ENCODE data around the gene GREB1L.
A peak's percentile ranks its signal among the peaks of the same experiment; 100 is the strongest.

GREB1L gene

GRCh38 chr18:21241301-21242048 lies 557 bp upstream of the GREB1L start:
- Histone ChIP-seq H3K27me3 (replicated peaks; ENCODE audit: insufficient read depth, low read length) (no peaks in the 10 kb centered on the region), H3K9me2 (replicated peaks; ENCODE audit: insufficient read depth, low read length) (no peaks in the 10 kb centered on the region), H2AFZ (ENCODE audit: low read length) (peak overlapping the region; percentile 55; the same call in 1 of the 2 replicates), H3K9me3 (replicated peaks; ENCODE audit: insufficient read depth, low read length) (no peaks in the 10 kb centered on the region), H3K79me2 (ENCODE audit: low read length) (no peaks in the 10 kb centered on the region), H3K4me1 (ENCODE audit: low read length) (no peaks in the 10 kb centered on the region), H3K9ac (ENCODE audit: low read length) (no peak overlapping the region), H3K4me2 (ENCODE audit: low read depth, low read length) (peak overlapping the region; percentile 53; the same call in 1 of the 2 replicates), H3K27ac (ENCODE audit: low read length) (no peak overlapping the region), H4K20me1 (ENCODE audit: insufficient read depth, low read length) (no peaks in the 10 kb centered on the region), H3K36me3 (replicated peaks; ENCODE audit: insufficient read depth, low read length) (no peaks in the 10 kb centered on the region), H3K4me3 (ENCODE audit: low read length) (peak overlapping the region; percentile 35; the same call in 1 of the 2 replicates), H3F3A (ENCODE audit: insufficient read depth, low read length) (no peaks in the 10 kb centered on the region)
- no peak for DNase-seq
- TF ChIP-seq EZH2phosphoT487 (IDR thresholded peaks at IDR 0.05; ENCODE audit: low read length), result no peak

- H3K4me2 ChIP-seq (ENCODE audit: low read depth, low read length), result peak overlapping the region; percentile 75
Measured at GRCh38 chr18:21242780-21243401, 859 bp downstream of the GREB1L start.

GRCh38 chr18:21254576-21254975 lies 12.5 kb downstream of the GREB1L start:
- DNase-seq, result no peak
- Histone ChIP-seq H3K27me3 (replicated peaks; ENCODE audit: insufficient read depth, low read length) (no peaks in the 10 kb centered on the region), H3K9me3 (replicated peaks; ENCODE audit: insufficient read depth, low read length) (no peaks in the 10 kb centered on the region), H2AFZ (ENCODE audit: low read length) (no peak overlapping the region), H3K9ac (ENCODE audit: low read length) (no peak overlapping the region), H3F3A (ENCODE audit: insufficient read depth, low read length) (no peaks in the 10 kb centered on the region), H3K4me1 (ENCODE audit: low read length) (no peaks in the 10 kb centered on the region), H3K9me2 (replicated peaks; ENCODE audit: insufficient read depth, low read length) (no peaks in the 10 kb centered on the region), H4K20me1 (ENCODE audit: insufficient read depth, low read length) (no peaks in the 10 kb centered on the region), H3K4me2 (ENCODE audit: low read depth, low read length) (no peak overlapping the region), H3K27ac (ENCODE audit: low read length) (no peak overlapping the region), H3K4me3 (ENCODE audit: low read length) (no peak overlapping the region), H3K79me2 (ENCODE audit: low read length) (no peaks in the 10 kb centered on the region), H3K36me3 (replicated peaks; ENCODE audit: insufficient read depth, low read length) (no peaks in the 10 kb centered on the region)
- TF ChIP-seq EZH2 (optimal IDR thresholded peaks at IDR 0.05; ENCODE audit: low read depth, low read length), result no peak

More at GRCh38 chr18:21242780-21243401, 859 bp downstream of the GREB1L start:
- H3K27me3 ChIP-seq (replicated peaks; ENCODE audit: insufficient read depth, low read length), result no peaks in the 10 kb centered on the region
- H3K9me3 ChIP-seq (replicated peaks; ENCODE audit: insufficient read depth, low read length), result no peaks in the 10 kb centered on the region
- no peaks in the 10 kb centered on the region for H3F3A ChIP-seq (ENCODE audit: insufficient read depth, low read length)
- H3K9ac ChIP-seq (ENCODE audit: low read length), result no peak overlapping the region
- H4K20me1 ChIP-seq (ENCODE audit: insufficient read depth, low read length), result no peaks in the 10 kb centered on the region
- no peaks in the 10 kb centered on the region for H3K4me1 ChIP-seq (ENCODE audit: low read length)
- no peak for DNase-seq
- no peaks in the 10 kb centered on the region for H3K79me2 ChIP-seq (ENCODE audit: low read length)
- TF ChIP-seq EZH2phosphoT487 (IDR thresholded peaks at IDR 0.05; ENCODE audit: low read length) (no peak), EZH2 (optimal IDR thresholded peaks at IDR 0.05; ENCODE audit: low read depth, low read length) (no peak), CTCF (IDR thresholded peaks at IDR 0.05; ENCODE audit: low read length) (no peak)
- H3K4me3 ChIP-seq (ENCODE audit: low read length), result peak overlapping the region; percentile 62; the same call in 1 of the 2 replicates
- H3K36me3 ChIP-seq (replicated peaks; ENCODE audit: insufficient read depth, low read length), result no peaks in the 10 kb centered on the region
- peak overlapping the region; percentile 83 for H2AFZ ChIP-seq (ENCODE audit: low read length)
- no peaks in the 10 kb centered on the region for H3K9me2 ChIP-seq (replicated peaks; ENCODE audit: insufficient read depth, low read length)
- H3K27ac ChIP-seq (ENCODE audit: low read length), result no peak overlapping the region

GRCh38 chr18:21255211-21255610 lies 13.2 kb downstream of the GREB1L start:
- no peaks in the 10 kb centered on the region for H3K27me3 ChIP-seq (replicated peaks; ENCODE audit: insufficient read depth, low read length)
- no peaks in the 10 kb centered on the region for H3K9me3 ChIP-seq (replicated peaks; ENCODE audit: insufficient read depth, low read length)
- no peaks in the 10 kb centered on the region for H3K79me2 ChIP-seq (ENCODE audit: low read length)
- H3K27ac ChIP-seq (ENCODE audit: low read length), result no peak overlapping the region
- H3K4me3 ChIP-seq (ENCODE audit: low read length), result no peak overlapping the region
- H3K9me2 ChIP-seq (replicated peaks; ENCODE audit: insufficient read depth, low read length), result no peaks in the 10 kb centered on the region
- H3F3A ChIP-seq (ENCODE audit: insufficient read depth, low read length), result no peaks in the 10 kb centered on the region
- TF ChIP-seq EZH2 (optimal IDR thresholded peaks at IDR 0.05; ENCODE audit: low read depth, low read length), result no peak
- H3K4me2 ChIP-seq (ENCODE audit: low read depth, low read length), result no peak overlapping the region
- no peaks in the 10 kb centered on the region for H4K20me1 ChIP-seq (ENCODE audit: insufficient read depth, low read length)
- H3K4me1 ChIP-seq (ENCODE audit: low read length), result no peaks in the 10 kb centered on the region
- no peak overlapping the region for H2AFZ ChIP-seq (ENCODE audit: low read length)
- H3K36me3 ChIP-seq (replicated peaks; ENCODE audit: insufficient read depth, low read length), result no peaks in the 10 kb centered on the region
- DNase-seq, result no peak
- H3K9ac ChIP-seq (ENCODE audit: low read length), result no peak overlapping the region
